Measurements from ENCODE around the gene SRRM1.

- TF ChIP-seq POLR2A (IDR thresholded peaks at IDR 0.05) (peak; percentile 100), CTCF (IDR thresholded peaks at IDR 0.05) (no peak), EP300 (IDR thresholded peaks at IDR 0.05) (peak in 1 of 4 donors; percentile 92), POLR2AphosphoS5 (IDR thresholded peaks at IDR 0.05) (peak; percentile 100)
Measured at GRCh38 chr1:24642481-24643362, at the start of gene SRRM1.

All from sigmoid colon (tissue), 4 donors.